OCI-LY3 (cell line): Measurements from ENCODE around the gene AKAP1.

ENCODE experiments used
- H2AFZ ChIP-seq: fragments of 200-600, 300-600 bp; shearing (Covaris generic); 2 replicates; pipeline ENCODE4 v1.6.0; 2014; ENCODE audit warnings: antibody characterized with exemption, low read depth, low read length
- H3K27ac ChIP-seq: fragments of 200-600, 300-600 bp; sonication (generic); 2 replicates; pipeline ENCODE4 v1.5.1; 2014; ENCODE audit warnings: mild to moderate bottlenecking, low read length, moderate library complexity, mixed read lengths
- H3K27me3 ChIP-seq: fragments of 200-600, 300-600 bp; sonication (generic); 2 replicates; pipeline ENCODE4 v1.6.1; 2014; ENCODE audit warnings: low read depth, low read length, mixed read lengths
- H3K36me3 ChIP-seq: fragments of 200-600, 300-600 bp; sonication (generic); replicated peaks from 2 replicates; pipeline ENCODE3; 2014; ENCODE audit warnings: low read depth, low read length, mixed read lengths
- H3K4me1 ChIP-seq: fragments of 300-600, 200-600 bp; sonication (generic); 2 replicates; pipeline ENCODE4 v1.6.1; 2014; ENCODE audit warnings: low read length, mixed read lengths
- H3K4me2 ChIP-seq: fragments of 200-600, 300-600 bp; sonication (generic); 2 replicates; pipeline ENCODE4 v1.6.1; 2014; ENCODE audit warnings: low read length, mixed read lengths
- H3K4me3 ChIP-seq: fragments of 300-600, 200-600 bp; sonication (generic); 2 replicates; pipeline ENCODE4 v1.5.1; 2014; ENCODE audit warnings: antibody characterized with exemption, mild to moderate bottlenecking, low read length, moderate library complexity
- H3K79me2 ChIP-seq: fragments of 300-600, 200-600 bp; shearing (Covaris generic); 2 replicates; pipeline ENCODE4 v1.6.1; 2014; ENCODE audit warnings: mild to moderate bottlenecking, low read length, mixed read lengths
- H3K9ac ChIP-seq: fragments of 300-600, 200-600 bp; shearing (Covaris generic); 2 replicates; pipeline ENCODE4 v1.6.0; 2014; ENCODE audit warnings: mild to moderate bottlenecking, low read length, moderate library complexity
- H3K9me3 ChIP-seq: fragments of 200-600, 300-600 bp; shearing (Covaris generic); 2 replicates; pipeline ENCODE4 v1.6.1; 2014; ENCODE audit warnings: low read length, mixed read lengths; ENCODE audit not compliant: insufficient read depth
- H4K20me1 ChIP-seq: fragments of 200-600, 300-600 bp; sonication (generic); 2 replicates; pipeline ENCODE4 v1.6.1; 2016; ENCODE audit warnings: low read length, mixed read lengths; ENCODE audit not compliant: insufficient read depth
- EZH2phosphoT487 ChIP-seq: fragments of 200-600 bp; shearing (Covaris generic); IDR thresholded peaks from 2 replicates; pipeline ENCODE4 v1.6.1; 2018; ENCODE audit warnings: antibody characterized with exemption, mixed run types, low read depth
- TF ChIP-seq, protein P1 (sequence below): fragments of 200-600, 300-600 bp; sonication (generic); IDR thresholded peaks from 2 replicates; pipeline ENCODE4 v1.5.1; 2014; ENCODE audit warnings: antibody characterized with exemption, low read length, low read depth

Gene AKAP1

DNA sequence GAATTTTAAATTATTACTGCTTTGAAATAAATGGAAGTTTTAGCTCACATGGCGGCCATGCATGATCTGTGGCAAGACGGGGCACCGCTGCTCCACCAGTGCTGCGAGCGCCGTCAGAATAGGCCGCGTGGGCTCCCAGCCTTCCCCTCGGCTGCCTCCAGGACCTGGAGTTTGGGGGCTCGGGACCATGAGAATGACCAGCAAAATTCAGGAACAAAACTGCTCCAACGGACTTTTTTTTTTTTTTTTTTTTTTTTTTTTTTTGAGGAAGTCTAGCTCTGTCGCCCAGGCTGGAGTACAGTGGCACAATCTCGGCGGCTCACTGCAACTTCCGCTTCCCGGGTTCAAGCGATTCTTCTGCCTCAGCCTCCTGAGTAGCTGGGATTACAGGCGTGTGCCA is 38.3 kb upstream of the AKAP1 start:
- peak overlapping the region; percentile 54; the same call in 1 of the 2 replicates for H3K9ac ChIP-seq
- H3K4me2 ChIP-seq = peak overlapping the region; percentile 62
- no peaks in the 10 kb centered on the region for H3K79me2 ChIP-seq
- H3K27ac ChIP-seq = no peak overlapping the region
- peaks cover 10% of the 10 kb centered on the region for H3K27me3 ChIP-seq
- H3K9me3 ChIP-seq = no peaks in the 10 kb centered on the region
- H4K20me1 ChIP-seq = no peaks in the 10 kb centered on the region
- TF ChIP-seq, protein P1, sequence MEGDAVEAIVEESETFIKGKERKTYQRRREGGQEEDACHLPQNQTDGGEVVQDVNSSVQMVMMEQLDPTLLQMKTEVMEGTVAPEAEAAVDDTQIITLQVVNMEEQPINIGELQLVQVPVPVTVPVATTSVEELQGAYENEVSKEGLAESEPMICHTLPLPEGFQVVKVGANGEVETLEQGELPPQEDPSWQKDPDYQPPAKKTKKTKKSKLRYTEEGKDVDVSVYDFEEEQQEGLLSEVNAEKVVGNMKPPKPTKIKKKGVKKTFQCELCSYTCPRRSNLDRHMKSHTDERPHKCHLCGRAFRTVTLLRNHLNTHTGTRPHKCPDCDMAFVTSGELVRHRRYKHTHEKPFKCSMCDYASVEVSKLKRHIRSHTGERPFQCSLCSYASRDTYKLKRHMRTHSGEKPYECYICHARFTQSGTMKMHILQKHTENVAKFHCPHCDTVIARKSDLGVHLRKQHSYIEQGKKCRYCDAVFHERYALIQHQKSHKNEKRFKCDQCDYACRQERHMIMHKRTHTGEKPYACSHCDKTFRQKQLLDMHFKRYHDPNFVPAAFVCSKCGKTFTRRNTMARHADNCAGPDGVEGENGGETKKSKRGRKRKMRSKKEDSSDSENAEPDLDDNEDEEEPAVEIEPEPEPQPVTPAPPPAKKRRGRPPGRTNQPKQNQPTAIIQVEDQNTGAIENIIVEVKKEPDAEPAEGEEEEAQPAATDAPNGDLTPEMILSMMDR = no peak
- TF ChIP-seq EZH2phosphoT487 = no peak
- H3K4me3 ChIP-seq = peak overlapping the region; percentile 63
- no peaks in the 10 kb centered on the region for H3K36me3 ChIP-seq
- 0 out of 2 replicates have a peak, but pooled peaks cover 5% of the 10 kb centered on the region for H3K4me1 ChIP-seq
- H2AFZ ChIP-seq = peak overlapping the region; percentile 64; the same call in 1 of the 2 replicates

DNA sequence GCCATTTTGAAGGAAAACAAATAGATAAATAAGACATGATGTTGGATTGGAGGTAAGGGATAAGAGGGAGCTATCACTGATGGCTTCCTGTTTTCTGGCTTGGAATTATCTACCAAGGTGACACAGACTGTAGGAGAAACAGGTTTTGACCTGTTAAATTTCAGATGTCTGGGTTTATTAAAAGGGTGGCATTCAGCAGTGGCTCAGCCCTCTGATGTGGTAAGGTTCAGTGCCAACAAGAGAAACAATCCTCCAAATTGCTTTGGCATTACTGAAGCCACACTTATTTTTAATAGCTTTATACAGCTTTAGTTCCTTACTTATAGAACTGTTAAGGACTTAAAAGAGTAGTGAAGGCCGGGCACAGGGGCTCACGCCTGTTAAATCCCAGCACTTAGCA is 37.0 kb upstream of the AKAP1 start:
- Histone ChIP-seq H3K27me3 (peaks cover 8% of the 10 kb centered on the region), H3K4me1 (0 out of 2 replicates have a peak, but pooled peaks cover 5% of the 10 kb centered on the region), H3K27ac (no peak overlapping the region), H3K79me2 (no peaks in the 10 kb centered on the region), H3K4me3 (no peak overlapping the region), H4K20me1 (no peaks in the 10 kb centered on the region), H3K9ac (no peak overlapping the region), H3K9me3 (no peaks in the 10 kb centered on the region), H2AFZ (no peak overlapping the region), H3K36me3 (no peaks in the 10 kb centered on the region), H3K4me2 (no peak overlapping the region)
- TF ChIP-seq EZH2phosphoT487 = no peak
- TF ChIP-seq, protein P1 = no peak

DNA sequence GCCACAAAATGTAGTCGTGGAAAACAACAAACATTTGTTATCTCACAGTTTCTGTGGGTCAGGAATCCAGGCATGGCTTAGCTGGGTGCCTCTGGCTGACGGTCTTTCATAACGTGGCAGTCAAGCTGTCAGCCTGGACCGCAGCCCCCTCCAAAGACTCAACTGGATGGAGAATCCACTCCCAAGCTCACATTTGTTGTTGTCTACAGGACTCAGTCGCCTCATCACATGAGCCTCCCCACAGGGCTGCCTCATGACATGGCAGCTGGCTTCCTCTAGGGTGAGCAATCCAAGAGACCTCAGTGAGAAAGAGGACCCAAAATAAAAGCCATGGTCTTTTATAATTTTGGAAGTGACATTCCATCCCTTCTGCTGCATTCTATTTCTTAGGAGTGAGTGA is 34.7 kb upstream of the AKAP1 start:
- Histone ChIP-seq H3K79me2 (no peaks in the 10 kb centered on the region), H3K36me3 (no peaks in the 10 kb centered on the region), H3K9me3 (no peaks in the 10 kb centered on the region), H3K4me2 (no peak overlapping the region), H3K27ac (no peak overlapping the region), H3K27me3 (no peaks in the 10 kb centered on the region), H3K4me1 (peaks cover 8% of the 10 kb centered on the region; the same call in 1 of the 2 replicates), H3K4me3 (no peak overlapping the region), H4K20me1 (no peaks in the 10 kb centered on the region), H2AFZ (no peak overlapping the region), H3K9ac (no peak overlapping the region)
- TF ChIP-seq, protein P1 = no peak

DNA sequence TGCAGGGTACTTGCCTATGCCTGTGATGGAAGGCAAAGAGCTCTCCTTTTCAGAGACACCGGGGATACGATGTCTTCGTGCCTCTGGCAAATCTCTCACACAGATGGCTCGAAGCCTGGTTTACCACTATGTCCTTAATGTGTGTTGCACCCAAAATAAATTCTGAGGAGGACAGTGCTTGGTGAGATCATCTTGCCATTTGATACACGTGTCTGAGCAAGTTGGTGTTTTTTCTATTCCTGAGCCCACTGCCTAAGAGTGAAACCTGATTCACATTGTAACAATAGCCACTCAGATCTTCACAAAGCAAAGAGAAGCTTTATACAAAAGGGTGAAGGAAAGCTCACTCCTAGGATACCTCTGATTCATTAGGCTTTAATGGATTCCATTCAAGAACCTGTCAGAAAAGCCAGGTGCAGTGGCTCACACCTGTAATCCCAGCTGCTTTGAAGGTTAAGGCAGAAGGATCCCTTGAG is 33.1 kb upstream of the AKAP1 start:
- H3K9me3 ChIP-seq = no peaks in the 10 kb centered on the region

More for the DNA sequence above, 33.1 kb upstream of the AKAP1 start:
- Histone ChIP-seq H3K4me1 (peaks cover 8% of the 10 kb centered on the region; the same call in 1 of the 2 replicates), H3K36me3 (no peaks in the 10 kb centered on the region), H3K79me2 (no peaks in the 10 kb centered on the region), H4K20me1 (no peaks in the 10 kb centered on the region), H3K27ac (no peak overlapping the region), H3K4me3 (no peak overlapping the region), H3K9ac (no peak overlapping the region), H2AFZ (no peak overlapping the region), H3K4me2 (no peak overlapping the region), H3K27me3 (no peaks in the 10 kb centered on the region)
- TF ChIP-seq, protein P1 = no peak
- no peak for TF ChIP-seq EZH2phosphoT487
